MCF 10A (cell line): ENCODE results near the gene EZR. TPM values are rescaled to one million over a fixed set of nuclear protein-coding genes. Genes with fewer than 3 reads are reported as not detected.

Source experiments
- BruUV-seq: library from RNA; stranded (reverse); fragments of 400-500 nt; replicated peaks from 2 replicates; lab custom pipeline; 2021; lab: Mats Ljungman, UMichigan
- CTCF ChIA-PET: fragments of 300-600 bp; sonication (Branson Sonifier 250); formaldehyde crosslinking; extraction: SDS; loops from one replicate; lab custom pipeline; 2021; ENCODE audit warnings: antibody characterized with exemption, inconsistent platforms; lab: Yijun Ruan, JAX
- POLR2A ChIA-PET: fragments of 300-600, 350-650 bp; sonication (Branson Sonifier 250); formaldehyde crosslinking; extraction: SDS; loops from one replicate; lab custom pipeline; 2020; ENCODE audit warnings: antibody characterized with exemption, inconsistent platforms; lab: Yijun Ruan, JAX
- DNase-seq: peaks from one replicate; pipeline ENCODE4 v3.0.0-alpha.2; 2018; ENCODE audit not compliant: unreplicated experiment
- H3K27ac Mint-ChIP-seq: one replicate; pipeline ENCODE4 v1.8.0; 2022; ENCODE audit warnings: mild to moderate bottlenecking, low read depth, mixed read lengths; ENCODE audit not compliant: unreplicated experiment
- H3K27me3 Mint-ChIP-seq: one replicate; pipeline ENCODE4 v1.8.0; 2022; ENCODE audit warnings: mixed read lengths; ENCODE audit not compliant: insufficient read depth, unreplicated experiment
- H3K36me3 Mint-ChIP-seq: one replicate; pipeline ENCODE4 v1.8.0; 2022; ENCODE audit warnings: mild to moderate bottlenecking, moderate library complexity, mixed read lengths; ENCODE audit not compliant: insufficient read depth, unreplicated experiment
- H3K4me1 Mint-ChIP-seq: one replicate; pipeline ENCODE4 v1.8.0; 2022; ENCODE audit warnings: mixed read lengths; ENCODE audit not compliant: insufficient read depth, unreplicated experiment
- H3K4me3 Mint-ChIP-seq: one replicate; pipeline ENCODE4 v1.8.0; 2022; ENCODE audit warnings: mild to moderate bottlenecking, moderate library complexity, mixed read lengths; ENCODE audit not compliant: unreplicated experiment
- H3K9me3 Mint-ChIP-seq: one replicate; pipeline ENCODE4 v1.8.0; 2022; ENCODE audit warnings: mixed read lengths; ENCODE audit not compliant: unreplicated experiment
- CTCF ChIP-seq: fragments of 200-600 bp; IDR thresholded peaks from one replicate; pipeline ENCODE4 v1.8.0; 2022; ENCODE audit warnings: antibody characterized with exemption, mild to moderate bottlenecking; ENCODE audit not compliant: unreplicated experiment
- intact Hi-C: fragments of 100-400 bp; cut with micrococcal nuclease; formaldehyde crosslinking; loops from 2 replicates; pipeline ENCODE4 v1.14.1; 2022
- microRNA-seq: library from miRNA; unstranded; fragments of <30 nt; microRNA quantifications from one replicate; pipeline ENCODE4 v1.2.0, GENCODE V29; 2022
- total RNA-seq: library from RNA; stranded (reverse); gene quantifications from 2 replicates; pipeline ENCODE4 v1.2.3, GENCODE V29; 2022

The EZR gene
- total RNA-seq, 1 experiment from 2014 or later, result 243 TPM

DNA sequence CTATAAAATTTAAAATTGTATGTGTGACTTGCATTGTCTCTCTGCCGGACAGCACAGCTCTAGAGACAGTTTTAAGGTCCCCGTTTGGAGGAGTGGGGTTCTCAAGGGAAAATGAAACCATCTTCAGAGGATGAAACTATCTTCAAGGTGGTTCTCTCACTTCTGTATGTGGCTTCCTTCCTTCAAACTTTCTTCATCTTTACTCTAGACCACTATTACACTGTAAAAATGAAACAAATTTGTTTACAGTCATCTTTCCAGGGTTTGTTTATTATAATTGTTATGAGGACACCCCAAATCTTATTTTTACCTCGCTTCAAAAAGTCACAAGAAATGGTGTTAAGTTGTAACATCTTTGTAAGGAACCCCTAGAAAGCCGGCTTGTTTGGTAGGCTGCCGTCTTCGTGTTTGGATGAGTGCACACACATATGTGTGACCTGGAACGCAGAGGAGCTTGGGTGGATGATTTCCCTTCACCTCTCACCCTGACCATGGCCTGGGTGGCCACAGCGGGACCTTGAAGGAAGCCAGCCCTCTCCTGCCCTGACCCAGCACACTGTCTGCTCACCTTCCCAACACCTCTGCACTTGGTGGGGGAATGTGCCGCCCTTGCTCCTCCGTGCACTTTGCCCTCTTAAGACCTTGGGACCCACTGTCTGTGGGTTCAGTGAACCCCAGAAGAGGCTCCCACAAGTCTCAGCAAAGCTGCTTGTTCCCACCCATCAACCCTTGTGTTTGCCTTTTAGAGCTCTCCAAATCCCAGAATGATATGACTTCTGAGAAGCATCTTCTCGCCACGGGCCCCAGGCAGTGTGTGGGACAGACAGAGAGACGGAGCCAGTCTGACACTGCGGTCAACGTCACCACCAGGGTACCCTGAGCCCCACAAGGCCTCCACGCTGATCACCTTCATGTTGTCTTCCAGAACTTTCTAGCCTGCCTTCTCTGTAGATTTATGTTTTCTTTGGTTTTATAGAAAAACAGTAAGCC lies 101.5 kb downstream of the EZR start:
- H3K36me3 Mint-ChIP-seq, result no peaks in the 10 kb centered on the region
- no peak overlapping the region for H3K4me3 Mint-ChIP-seq
- no peaks in the 10 kb centered on the region for H3K27me3 Mint-ChIP-seq
- intact Hi-C loops, result no loop called here
- no peak for TF ChIP-seq CTCF
- BruUV-seq, result no TSS peak
- no peak overlapping the region for H3K27ac Mint-ChIP-seq
- no peaks in the 10 kb centered on the region for H3K9me3 Mint-ChIP-seq
- no peak for DNase-seq
- peaks cover 18% of the 10 kb centered on the region for H3K4me1 Mint-ChIP-seq
- CTCF ChIA-PET, result interaction anchor here (0.6 to 1.0 kb wide), 2 partner anchors 21 to 270 kb away, joined by 3 to 4 read pairs; no protein-coding TSS in a partner anchor
- POLR2A ChIA-PET, result no interaction called here

Small RNA genes lying within 50 kb of the gene (microRNA-seq; reads per million reads assigned to microRNA genes)
- 0.93 reads per million for gene MIR3918

Other genes with a start within 250 kb of the EZR start
- gene DYNLT1, start 174.6 kb downstream of the EZR start, total RNA-seq, result 122 and 156 TPM in 2 replicates
- gene SYTL3, start 169.3 kb downstream of the EZR start, total RNA-seq, result 0.65 and 0.83 TPM in 2 replicates
- 13.1 and 14.5 TPM in 2 replicates for gene RSPH3, start 180.8 kb upstream of the EZR start, total RNA-seq
- not detected in 2 replicates for gene TAGAP, start 225.6 kb upstream of the EZR start, total RNA-seq